ENCODE data around the gene MIEF1.

The MIEF1 gene

DNA sequence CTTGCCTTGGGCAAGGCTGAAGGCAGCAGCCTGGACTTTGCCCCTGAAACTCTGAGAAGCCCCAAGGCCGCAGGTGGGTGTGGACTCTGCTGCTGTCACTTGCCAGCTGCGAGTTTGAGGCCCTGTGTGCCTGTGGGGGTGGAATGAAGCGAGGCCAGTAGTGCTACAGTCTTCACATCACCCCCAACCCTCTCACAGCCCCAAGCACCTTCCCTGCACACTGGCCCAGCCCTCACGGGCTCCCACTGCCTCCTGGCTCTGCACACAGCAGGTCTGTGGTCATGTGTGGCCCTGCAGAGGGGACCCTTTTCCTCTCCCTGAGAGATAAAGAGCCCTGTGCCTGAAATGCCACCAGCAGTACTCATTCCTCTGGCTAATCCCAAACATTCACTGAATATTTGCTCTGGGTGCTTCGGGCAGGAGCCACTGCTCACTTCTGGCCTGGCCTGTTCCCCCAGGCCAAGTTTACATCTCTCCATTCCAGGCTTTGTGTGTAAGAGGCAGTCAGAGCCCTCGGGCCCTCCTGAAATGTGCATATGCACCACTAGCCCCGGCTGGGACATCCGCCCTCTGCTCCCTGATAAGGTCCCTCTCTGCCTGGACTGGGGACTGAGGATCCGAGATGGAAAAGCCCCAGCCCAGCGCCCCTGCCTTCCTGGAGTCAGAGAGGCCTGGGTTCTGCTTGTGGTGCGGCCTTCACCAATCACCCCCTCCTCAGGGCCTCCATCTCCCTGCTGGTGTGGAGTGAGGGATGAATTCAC is 27.6 kb upstream of the MIEF1 start:
- Histone ChIP-seq H3F3A (ENCODE audit: insufficient read depth, low read length) (no peaks in the 10 kb centered on the region), H3K4me1 (ENCODE audit: insufficient read depth, low read length, severe bottlenecking) (peaks cover 37% of the 10 kb centered on the region), H3K9ac (ENCODE audit: low read length) (no peak overlapping the region), H3K4me3 (ENCODE audit: low read depth, low read length, poor library complexity, severe bottlenecking) (no peak overlapping the region), H2AFZ (ENCODE audit: low read length) (no peak overlapping the region), H4K20me1 (ENCODE audit: insufficient read depth, low read length) (no peaks in the 10 kb centered on the region), H3K27me3 (ENCODE audit: insufficient read depth, low read length) (no peaks in the 10 kb centered on the region), H3K79me2 (ENCODE audit: insufficient read depth, low read length) (0 out of 2 replicates have a peak, but pooled peaks cover 4% of the 10 kb centered on the region), H3K27ac (ENCODE audit: low read depth, low read length, poor library complexity, severe bottlenecking) (no peak overlapping the region), H3K9me2 (ENCODE audit: low read depth, low read length) (no peaks in the 10 kb centered on the region), H3K36me3 (ENCODE audit: insufficient read depth, low read length) (peaks cover 66% of the 10 kb centered on the region), H3K4me2 (ENCODE audit: low read length) (no peak overlapping the region), H3K9me3 (ENCODE audit: low read length) (no peaks in the 10 kb centered on the region)
- no peak for TF ChIP-seq EZH2 (IDR thresholded peaks at IDR 0.05; ENCODE audit: borderline replicate concordance, low read length)
- TF ChIP-seq, protein P1, sequence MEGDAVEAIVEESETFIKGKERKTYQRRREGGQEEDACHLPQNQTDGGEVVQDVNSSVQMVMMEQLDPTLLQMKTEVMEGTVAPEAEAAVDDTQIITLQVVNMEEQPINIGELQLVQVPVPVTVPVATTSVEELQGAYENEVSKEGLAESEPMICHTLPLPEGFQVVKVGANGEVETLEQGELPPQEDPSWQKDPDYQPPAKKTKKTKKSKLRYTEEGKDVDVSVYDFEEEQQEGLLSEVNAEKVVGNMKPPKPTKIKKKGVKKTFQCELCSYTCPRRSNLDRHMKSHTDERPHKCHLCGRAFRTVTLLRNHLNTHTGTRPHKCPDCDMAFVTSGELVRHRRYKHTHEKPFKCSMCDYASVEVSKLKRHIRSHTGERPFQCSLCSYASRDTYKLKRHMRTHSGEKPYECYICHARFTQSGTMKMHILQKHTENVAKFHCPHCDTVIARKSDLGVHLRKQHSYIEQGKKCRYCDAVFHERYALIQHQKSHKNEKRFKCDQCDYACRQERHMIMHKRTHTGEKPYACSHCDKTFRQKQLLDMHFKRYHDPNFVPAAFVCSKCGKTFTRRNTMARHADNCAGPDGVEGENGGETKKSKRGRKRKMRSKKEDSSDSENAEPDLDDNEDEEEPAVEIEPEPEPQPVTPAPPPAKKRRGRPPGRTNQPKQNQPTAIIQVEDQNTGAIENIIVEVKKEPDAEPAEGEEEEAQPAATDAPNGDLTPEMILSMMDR (IDR thresholded peaks at IDR 0.05; ENCODE audit: low read length), result no peak

DNA sequence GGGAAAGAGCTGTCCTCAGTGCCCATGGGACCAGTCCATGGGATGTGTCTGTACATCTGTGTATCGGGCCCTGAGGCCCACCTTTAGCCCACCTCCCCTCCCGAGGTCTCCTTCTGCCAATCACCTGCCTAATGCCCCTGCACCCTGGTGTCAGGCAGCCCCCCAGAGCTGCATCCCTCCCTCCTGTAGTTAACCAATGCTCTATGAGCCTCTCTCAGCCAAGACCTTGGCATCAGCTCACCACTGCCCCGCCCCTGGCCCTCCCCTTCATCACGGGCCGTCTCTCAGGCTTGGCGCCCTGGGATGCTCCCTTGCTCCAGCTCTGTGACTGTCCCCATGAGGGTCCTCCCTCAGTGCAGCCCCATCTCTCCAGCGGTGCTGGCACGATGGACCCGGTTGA is 26.8 kb upstream of the MIEF1 start:
- Histone ChIP-seq H3K4me3 (ENCODE audit: low read depth, low read length, poor library complexity, severe bottlenecking) (no peak overlapping the region), H3K79me2 (ENCODE audit: insufficient read depth, low read length) (0 out of 2 replicates have a peak, but pooled peaks cover 4% of the 10 kb centered on the region), H3K27ac (ENCODE audit: low read depth, low read length, poor library complexity, severe bottlenecking) (no peak overlapping the region), H3K9me3 (ENCODE audit: low read length) (no peaks in the 10 kb centered on the region), H3F3A (ENCODE audit: insufficient read depth, low read length) (no peaks in the 10 kb centered on the region), H3K36me3 (ENCODE audit: insufficient read depth, low read length) (peaks cover 74% of the 10 kb centered on the region), H3K4me1 (ENCODE audit: insufficient read depth, low read length, severe bottlenecking) (peaks cover 28% of the 10 kb centered on the region), H3K4me2 (ENCODE audit: low read length) (no peak overlapping the region), H4K20me1 (ENCODE audit: insufficient read depth, low read length) (no peaks in the 10 kb centered on the region), H2AFZ (ENCODE audit: low read length) (no peak overlapping the region), H3K9me2 (ENCODE audit: low read depth, low read length) (no peaks in the 10 kb centered on the region), H3K27me3 (ENCODE audit: insufficient read depth, low read length) (no peaks in the 10 kb centered on the region), H3K9ac (ENCODE audit: low read length) (no peak overlapping the region)
- TF ChIP-seq, protein P1 (IDR thresholded peaks at IDR 0.05; ENCODE audit: low read length), result no peak
- no peak for TF ChIP-seq EZH2 (IDR thresholded peaks at IDR 0.05; ENCODE audit: borderline replicate concordance, low read length)

DNA sequence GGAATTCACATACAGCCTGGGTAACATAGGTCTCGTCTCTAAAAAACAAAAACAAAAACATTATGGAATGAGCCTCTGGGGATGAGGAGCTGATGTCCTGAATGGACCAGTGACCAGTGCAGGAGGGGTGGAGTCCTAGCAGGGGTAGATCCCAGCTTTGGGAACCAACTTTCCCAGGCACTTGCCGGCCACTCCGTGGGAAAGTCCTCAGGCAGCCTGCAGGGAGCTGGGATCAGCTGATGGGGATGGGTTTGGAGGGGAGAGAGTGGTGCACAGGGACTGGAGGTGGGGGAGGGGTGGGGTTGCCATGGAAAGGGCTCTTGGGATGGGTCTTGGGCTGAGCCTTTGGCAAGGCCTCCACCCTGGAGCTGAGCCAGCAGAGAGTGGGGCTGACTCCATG is 26.2 kb upstream of the MIEF1 start:
- Histone ChIP-seq H3K9me3 (ENCODE audit: low read length) (no peaks in the 10 kb centered on the region), H3F3A (ENCODE audit: insufficient read depth, low read length) (no peaks in the 10 kb centered on the region), H3K4me1 (ENCODE audit: insufficient read depth, low read length, severe bottlenecking) (peaks cover 23% of the 10 kb centered on the region), H3K4me3 (ENCODE audit: low read depth, low read length, poor library complexity, severe bottlenecking) (no peak overlapping the region), H3K4me2 (ENCODE audit: low read length) (no peak overlapping the region), H3K9me2 (ENCODE audit: low read depth, low read length) (no peaks in the 10 kb centered on the region), H4K20me1 (ENCODE audit: insufficient read depth, low read length) (no peaks in the 10 kb centered on the region), H3K27me3 (ENCODE audit: insufficient read depth, low read length) (no peaks in the 10 kb centered on the region), H3K9ac (ENCODE audit: low read length) (no peak overlapping the region), H3K79me2 (ENCODE audit: insufficient read depth, low read length) (0 out of 2 replicates have a peak, but pooled peaks cover 4% of the 10 kb centered on the region), H3K36me3 (ENCODE audit: insufficient read depth, low read length) (peaks cover 80% of the 10 kb centered on the region), H3K27ac (ENCODE audit: low read depth, low read length, poor library complexity, severe bottlenecking) (no peak overlapping the region), H2AFZ (ENCODE audit: low read length) (no peak overlapping the region)
- TF ChIP-seq EZH2 (IDR thresholded peaks at IDR 0.05; ENCODE audit: borderline replicate concordance, low read length), result no peak
- TF ChIP-seq, protein P1 (IDR thresholded peaks at IDR 0.05; ENCODE audit: low read length), result no peak

Measured in OCI-LY1 (cell line).